ENCODE results near the gene OR10K1.

Gene OR10K1, protein sequence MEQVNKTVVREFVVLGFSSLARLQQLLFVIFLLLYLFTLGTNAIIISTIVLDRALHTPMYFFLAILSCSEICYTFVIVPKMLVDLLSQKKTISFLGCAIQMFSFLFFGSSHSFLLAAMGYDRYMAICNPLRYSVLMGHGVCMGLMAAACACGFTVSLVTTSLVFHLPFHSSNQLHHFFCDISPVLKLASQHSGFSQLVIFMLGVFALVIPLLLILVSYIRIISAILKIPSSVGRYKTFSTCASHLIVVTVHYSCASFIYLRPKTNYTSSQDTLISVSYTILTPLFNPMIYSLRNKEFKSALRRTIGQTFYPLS

DNA sequence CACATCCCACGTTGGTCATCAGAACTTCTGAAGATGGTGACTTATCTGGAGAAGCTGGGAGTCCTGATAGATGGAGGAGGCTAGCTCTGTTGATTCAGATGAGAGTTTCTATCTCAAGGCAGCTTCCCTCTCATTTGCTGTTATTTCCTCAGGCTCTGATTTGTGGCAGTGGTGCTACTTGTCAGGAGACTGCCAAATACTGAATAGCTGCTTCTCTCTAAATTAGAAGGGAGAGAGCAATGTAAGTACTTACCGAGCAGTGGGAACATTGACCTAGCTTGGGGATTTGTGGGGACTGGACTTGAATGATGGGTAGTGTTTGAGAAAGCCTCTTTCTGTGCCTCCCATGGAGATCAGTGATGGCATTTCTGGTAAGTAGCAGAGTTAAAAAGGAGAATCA lies at the start of gene OR10K1:
TSS of gene OR10K1 (plus strand) at position 301 of the 400 bp plus-strand sequence. CDS start 3,728 bp downstream, outside the sequence.
- no peak within 1 kb of the TSS for H3K9ac ChIP-seq
- H3K36me3 ChIP-seq (ENCODE audit: control insufficient read depth, insufficient read depth, low read length): no peaks in the 10 kb centered on the region
- no peak for TF ChIP-seq CTCF (IDR thresholded peaks at IDR 0.05)
- H3K4me1 ChIP-seq: no peaks in the 10 kb centered on the region
- no peaks in the 10 kb centered on the region for H3K27me3 ChIP-seq (ENCODE audit: control insufficient read depth, insufficient read depth, low read length)
- no peak within 1 kb of the TSS for H3K4me2 ChIP-seq (ENCODE audit: low read length)
- H3K9me3 ChIP-seq (ENCODE audit: control insufficient read depth, low read length): no peaks in the 10 kb centered on the region
- no peak within 1 kb of the TSS for H3K4me3 ChIP-seq (ENCODE audit: low read depth, low read length)
- no peak within 1 kb of the TSS for H3K27ac ChIP-seq
- no peak within 1 kb of the TSS for H2AFZ ChIP-seq
- no peaks in the 10 kb centered on the region for H3K79me2 ChIP-seq

DNA sequence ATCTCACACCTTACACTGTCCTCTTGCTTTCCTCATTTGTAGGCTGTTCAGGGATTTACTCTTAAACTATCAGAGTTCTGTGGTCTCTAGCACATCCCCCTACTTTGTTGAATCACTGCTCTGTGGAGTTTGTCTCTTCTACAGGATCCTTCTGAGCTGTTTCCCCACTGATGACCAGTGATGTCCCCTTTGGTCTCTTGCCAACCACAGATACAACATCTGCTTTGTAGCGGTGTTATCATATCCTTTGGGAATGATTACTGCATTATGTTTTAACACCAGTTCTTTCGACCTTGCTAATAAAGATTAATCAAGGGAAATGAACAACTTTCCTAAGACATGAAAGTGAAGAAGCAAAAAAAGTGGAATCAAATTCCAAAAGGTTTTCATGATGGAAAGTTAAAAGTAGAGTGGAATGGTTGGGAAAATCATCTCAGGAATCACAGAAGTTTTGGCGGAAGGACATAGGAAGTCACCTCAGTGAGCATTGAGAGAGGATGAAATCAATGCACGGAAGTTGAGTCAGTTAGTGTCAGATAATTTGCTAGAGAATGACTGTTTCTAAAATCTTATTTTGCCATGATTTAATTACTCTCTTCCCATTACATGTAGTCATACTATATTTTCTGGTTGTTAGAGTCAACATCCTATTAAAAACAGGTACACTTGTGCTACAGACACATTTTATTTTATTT lies 46.8 kb upstream of the OR10K1 start:
- H3K9ac ChIP-seq: no peak overlapping the region
- H3K27ac ChIP-seq: no peak overlapping the region
- no peaks in the 10 kb centered on the region for H3K79me2 ChIP-seq
- H3K4me1 ChIP-seq: no peaks in the 10 kb centered on the region
- no peaks in the 10 kb centered on the region for H3K27me3 ChIP-seq (ENCODE audit: control insufficient read depth, insufficient read depth, low read length)
- H3K9me3 ChIP-seq (ENCODE audit: control insufficient read depth, low read length): no peaks in the 10 kb centered on the region
- no peak overlapping the region for H2AFZ ChIP-seq
- no peak overlapping the region for H3K4me2 ChIP-seq (ENCODE audit: low read length)
- H3K36me3 ChIP-seq (ENCODE audit: control insufficient read depth, insufficient read depth, low read length): no peaks in the 10 kb centered on the region
- no peak overlapping the region for H3K4me3 ChIP-seq (ENCODE audit: low read depth, low read length)
- TF ChIP-seq CTCF (IDR thresholded peaks at IDR 0.05): no peak

- no peak overlapping the region for H2AFZ ChIP-seq
- no peaks in the 10 kb centered on the region for H3K36me3 ChIP-seq (ENCODE audit: control insufficient read depth, insufficient read depth, low read length)
- H3K9me3 ChIP-seq (ENCODE audit: control insufficient read depth, low read length): no peaks in the 10 kb centered on the region
- no peaks in the 10 kb centered on the region for H3K27me3 ChIP-seq (ENCODE audit: control insufficient read depth, insufficient read depth, low read length)
- H3K4me1 ChIP-seq: no peaks in the 10 kb centered on the region
- no peak overlapping the region for H3K4me3 ChIP-seq (ENCODE audit: low read depth, low read length)
- no peak overlapping the region for H3K4me2 ChIP-seq (ENCODE audit: low read length)
- H3K9ac ChIP-seq: no peak overlapping the region
- H3K27ac ChIP-seq: no peak overlapping the region
- no peak for TF ChIP-seq CTCF (IDR thresholded peaks at IDR 0.05)
- H3K79me2 ChIP-seq: no peaks in the 10 kb centered on the region
Measured at GRCh38 chr1:158417586-158417985, 44.0 kb upstream of the OR10K1 start.

DNA sequence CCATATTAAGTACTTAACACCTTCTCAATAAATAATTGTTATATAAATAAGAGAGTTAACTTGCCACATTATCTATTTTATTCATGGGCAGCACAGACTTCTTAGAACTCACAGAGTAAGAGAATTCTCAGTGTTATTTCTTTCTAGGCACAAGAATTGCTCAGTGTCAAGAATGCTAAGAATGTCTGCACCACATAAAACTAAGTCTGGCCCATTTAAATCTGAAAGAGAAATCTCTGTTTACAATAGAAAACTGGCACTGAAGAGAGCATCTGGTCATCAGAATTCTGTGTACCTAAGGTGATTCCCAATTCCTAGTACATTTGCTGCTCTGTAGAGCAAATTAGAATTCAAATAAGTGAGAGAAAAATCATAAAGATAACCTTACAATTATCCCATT lies 39.4 kb upstream of the OR10K1 start:
- Histone ChIP-seq H3K9me3 (ENCODE audit: control insufficient read depth, low read length) (no peaks in the 10 kb centered on the region), H3K9ac (no peak overlapping the region), H3K36me3 (ENCODE audit: control insufficient read depth, insufficient read depth, low read length) (no peaks in the 10 kb centered on the region), H3K4me3 (ENCODE audit: low read depth, low read length) (no peak overlapping the region), H3K4me1 (no peaks in the 10 kb centered on the region), H3K79me2 (no peaks in the 10 kb centered on the region), H3K27ac (no peak overlapping the region), H3K4me2 (ENCODE audit: low read length) (no peak overlapping the region), H3K27me3 (ENCODE audit: control insufficient read depth, insufficient read depth, low read length) (no peaks in the 10 kb centered on the region), H2AFZ (no peak overlapping the region)
- TF ChIP-seq CTCF (IDR thresholded peaks at IDR 0.05): no peak

All from parathyroid adenoma (tissue), 2 donors.